HUES48 (cell line): ENCODE measurements around the gene HINT1.

Experiments used
- H3K27ac ChIP-seq: one replicate; pipeline ENCODE4 v1.7.0; 2013; ENCODE audit warnings: low read depth, low read length, inconsistent platforms
- H3K27me3 ChIP-seq: 2 replicates; pipeline ENCODE4 v1.6.1; 2013; ENCODE audit warnings: mild to moderate bottlenecking, low read length; ENCODE audit not compliant: control insufficient read depth, insufficient read depth
- H3K36me3 ChIP-seq: 2 replicates; pipeline ENCODE4 v1.6.1; 2013; ENCODE audit warnings: low read length; ENCODE audit not compliant: control insufficient read depth, insufficient read depth
- H3K4me1 ChIP-seq: 2 replicates; pipeline ENCODE4 v1.6.1; 2013; ENCODE audit warnings: mild to moderate bottlenecking, low read length; ENCODE audit not compliant: control insufficient read depth, insufficient read depth
- H3K4me3 ChIP-seq: 2 replicates; pipeline ENCODE4 v1.5.1; 2013; ENCODE audit warnings: mild to moderate bottlenecking, low read depth, low read length
- H3K9ac ChIP-seq: 2 replicates; pipeline ENCODE4 v1.6.1; 2013; ENCODE audit warnings: mild to moderate bottlenecking, low read depth, low read length, moderate library complexity
- H3K9me3 ChIP-seq: 2 replicates; pipeline ENCODE4 v1.6.1; 2013; ENCODE audit warnings: low read length; ENCODE audit not compliant: control insufficient read depth, insufficient read depth

The HINT1 gene

DNA sequence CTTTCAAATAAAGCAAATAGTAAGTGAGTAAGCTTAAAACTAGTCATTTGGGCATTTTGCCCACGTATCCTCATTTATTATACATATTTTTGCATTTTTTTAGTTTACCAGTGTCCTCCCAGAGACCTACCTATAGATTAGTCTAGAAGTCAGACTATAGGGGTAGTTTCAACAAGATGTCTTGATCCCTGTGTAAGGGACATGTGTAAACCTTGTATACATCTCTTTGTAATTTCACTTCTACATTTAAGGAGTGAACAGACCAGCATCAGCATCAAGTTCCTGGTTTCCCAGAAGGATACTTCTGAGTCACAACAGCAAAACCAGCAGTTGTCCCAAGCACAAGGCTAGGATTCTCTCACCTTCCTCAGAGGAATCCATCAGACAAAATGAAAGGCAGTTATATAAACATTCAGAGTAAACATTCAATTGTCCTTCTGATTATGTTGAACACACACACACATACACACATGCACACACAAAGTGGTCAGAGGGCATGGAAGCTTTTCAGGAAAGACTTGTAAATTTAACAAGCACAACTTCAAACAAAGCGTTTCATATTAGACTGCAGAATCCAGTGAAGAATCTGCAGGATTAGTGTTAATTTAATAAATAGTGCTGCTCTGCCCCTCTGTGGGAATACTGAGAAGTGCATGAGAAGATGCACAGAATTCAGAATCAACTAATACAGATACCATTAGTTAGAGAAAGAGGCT, 55.4 kb downstream of the HINT1 start:
- H3K4me3 ChIP-seq, result no peak overlapping the region
- no peaks in the 10 kb centered on the region for H3K36me3 ChIP-seq
- H3K4me1 ChIP-seq, result no peaks in the 10 kb centered on the region
- H3K9me3 ChIP-seq, result no peaks in the 10 kb centered on the region
- H3K27me3 ChIP-seq, result no peaks in the 10 kb centered on the region
- H3K9ac ChIP-seq, result no peak overlapping the region
- no peak overlapping the region for H3K27ac ChIP-seq
